ENCODE measurements around the gene MTREX. TPM values are rescaled to one million over a fixed set of nuclear protein-coding genes. Genes with fewer than 3 reads are reported as not detected.
"Not testable (repeated sequence)": the region's sequence is repeated elsewhere in the genome, so short reads cannot be mapped to it uniquely, and the experiment has no call there.

MTREX gene
- total RNA-seq, 1 donor from 2014 or later, result 68.7 TPM

DNA sequence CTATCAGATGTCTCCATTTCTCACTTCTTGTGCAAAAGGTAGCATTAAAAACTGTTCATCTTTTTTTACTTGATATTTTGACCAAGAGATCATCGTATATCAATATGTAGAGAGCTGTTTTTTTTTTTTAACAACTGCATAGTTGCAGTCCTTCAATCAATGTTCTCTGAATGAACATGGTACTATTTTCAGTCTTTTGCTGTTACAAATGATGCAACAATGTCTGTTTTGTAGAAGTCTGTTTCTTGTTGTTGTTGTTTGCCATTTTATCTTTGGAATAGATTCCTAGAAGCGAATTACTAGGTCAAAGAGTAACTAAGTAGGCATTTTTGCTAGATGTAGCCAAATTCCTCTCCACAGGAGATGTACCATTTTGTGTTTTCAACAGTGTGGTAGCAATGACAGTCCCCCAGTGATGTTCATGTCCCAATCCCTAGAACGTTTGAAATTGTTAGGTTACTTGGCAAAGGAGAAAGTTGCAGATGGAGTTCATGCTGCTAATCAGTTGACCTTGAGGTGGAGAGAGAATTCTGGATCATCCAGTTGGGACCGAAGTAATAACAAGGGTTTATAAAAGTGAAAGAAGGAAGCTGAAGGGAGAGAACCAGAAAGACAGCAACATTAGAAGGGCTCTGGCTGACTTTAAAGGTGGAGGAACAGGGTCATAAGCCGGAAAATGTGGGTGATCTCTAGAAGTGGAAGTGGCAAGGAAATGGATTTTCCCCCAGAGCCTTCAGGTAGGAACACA is 6.3 kb downstream of the MTREX start:
- Histone ChIP-seq H3K27me3 (ENCODE audit: insufficient read depth, low read length) (no peaks in the 10 kb centered on the region), H2AFZ (ENCODE audit: low read depth, low read length) (no peak overlapping the region), H3K4me3 (ENCODE audit: insufficient read depth, low read depth, low read length) (no peak overlapping the region), H3K27ac (ENCODE audit: low read depth, low read length) (no peak overlapping the region), H3K9me3 (ENCODE audit: insufficient read depth, low read depth, low read length) (no peaks in the 10 kb centered on the region), H3K79me2 (ENCODE audit: insufficient read depth, low read length) (peaks cover 100% of the 10 kb centered on the region), H3K4me2 (ENCODE audit: low read length) (no peak overlapping the region), H3K4me1 (ENCODE audit: insufficient read depth, low read length) (no peaks in the 10 kb centered on the region), H3K9ac (ENCODE audit: low read length) (no peak overlapping the region), H3K36me3 (ENCODE audit: insufficient read depth, low read length) (no peaks in the 10 kb centered on the region), H4K20me1 (ENCODE audit: insufficient read depth, low read length) (peaks cover 65% of the 10 kb centered on the region)
- no peak overlapping the region for H3K4me3 Mint-ChIP-seq (ENCODE audit: unreplicated experiment)
- H3K36me3 Mint-ChIP-seq (ENCODE audit: low read depth, unreplicated experiment), result peaks cover 10% of the 10 kb centered on the region
- no peaks in the 10 kb centered on the region for H3K27me3 Mint-ChIP-seq (ENCODE audit: low read depth, unreplicated experiment)
- H3K4me1 Mint-ChIP-seq (ENCODE audit: low read depth, unreplicated experiment), result peaks cover 9% of the 10 kb centered on the region
- H3K9me3 Mint-ChIP-seq (ENCODE audit: unreplicated experiment), result peaks cover 6% of the 10 kb centered on the region
- H3K27ac Mint-ChIP-seq (ENCODE audit: unreplicated experiment), result no peak overlapping the region
- FAIRE-seq, result no peak
- no peak for TF ChIP-seq EZH2 (IDR thresholded peaks at IDR 0.05; ENCODE audit: insufficient read depth, low read length)
- TF ChIP-seq, protein P1, sequence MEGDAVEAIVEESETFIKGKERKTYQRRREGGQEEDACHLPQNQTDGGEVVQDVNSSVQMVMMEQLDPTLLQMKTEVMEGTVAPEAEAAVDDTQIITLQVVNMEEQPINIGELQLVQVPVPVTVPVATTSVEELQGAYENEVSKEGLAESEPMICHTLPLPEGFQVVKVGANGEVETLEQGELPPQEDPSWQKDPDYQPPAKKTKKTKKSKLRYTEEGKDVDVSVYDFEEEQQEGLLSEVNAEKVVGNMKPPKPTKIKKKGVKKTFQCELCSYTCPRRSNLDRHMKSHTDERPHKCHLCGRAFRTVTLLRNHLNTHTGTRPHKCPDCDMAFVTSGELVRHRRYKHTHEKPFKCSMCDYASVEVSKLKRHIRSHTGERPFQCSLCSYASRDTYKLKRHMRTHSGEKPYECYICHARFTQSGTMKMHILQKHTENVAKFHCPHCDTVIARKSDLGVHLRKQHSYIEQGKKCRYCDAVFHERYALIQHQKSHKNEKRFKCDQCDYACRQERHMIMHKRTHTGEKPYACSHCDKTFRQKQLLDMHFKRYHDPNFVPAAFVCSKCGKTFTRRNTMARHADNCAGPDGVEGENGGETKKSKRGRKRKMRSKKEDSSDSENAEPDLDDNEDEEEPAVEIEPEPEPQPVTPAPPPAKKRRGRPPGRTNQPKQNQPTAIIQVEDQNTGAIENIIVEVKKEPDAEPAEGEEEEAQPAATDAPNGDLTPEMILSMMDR (IDR thresholded peaks at IDR 0.05; ENCODE audit: insufficient read depth, low read depth, low read length), result no peak
- no peak for DNase-seq (ENCODE audit: low read depth)

DNA sequence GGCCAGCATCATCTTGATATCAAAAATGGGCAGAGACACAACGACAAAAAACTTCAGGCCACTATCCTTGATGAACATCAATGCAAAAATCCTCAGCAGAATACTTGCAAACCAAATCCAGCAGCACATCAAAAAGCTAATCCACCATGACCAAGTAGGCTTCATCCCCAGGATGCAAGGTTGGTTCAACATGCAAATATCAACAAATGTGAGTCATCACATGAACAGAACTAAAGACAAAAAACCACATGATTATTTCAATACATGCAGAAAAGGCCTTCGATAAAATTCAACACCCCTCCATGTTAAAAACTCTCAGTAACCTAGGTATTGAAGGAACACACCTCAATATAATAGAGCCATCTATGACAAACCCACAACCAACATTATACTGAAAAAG is 8.5 kb downstream of the MTREX start:
- no peak for TF ChIP-seq EZH2 (IDR thresholded peaks at IDR 0.05; ENCODE audit: insufficient read depth, low read length)
- TF ChIP-seq, protein P1 (IDR thresholded peaks at IDR 0.05; ENCODE audit: insufficient read depth, low read depth, low read length), result no peak
- no peak overlapping the region for H3K27ac Mint-ChIP-seq (ENCODE audit: unreplicated experiment)
- Histone ChIP-seq H3K9me3 (ENCODE audit: insufficient read depth, low read depth, low read length) (no peaks in the 10 kb centered on the region), H3K36me3 (ENCODE audit: insufficient read depth, low read length) (no peaks in the 10 kb centered on the region), H3K4me1 (ENCODE audit: insufficient read depth, low read length) (no peaks in the 10 kb centered on the region), H2AFZ (ENCODE audit: low read depth, low read length) (no peak overlapping the region), H3K79me2 (ENCODE audit: insufficient read depth, low read length) (peaks cover 100% of the 10 kb centered on the region), H3K9ac (ENCODE audit: low read length) (no peak overlapping the region), H3K27ac (ENCODE audit: low read depth, low read length) (no peak overlapping the region), H3K4me2 (ENCODE audit: low read length) (no peak overlapping the region), H3K27me3 (ENCODE audit: insufficient read depth, low read length) (no peaks in the 10 kb centered on the region), H4K20me1 (ENCODE audit: insufficient read depth, low read length) (peaks cover 68% of the 10 kb centered on the region), H3K4me3 (ENCODE audit: insufficient read depth, low read depth, low read length) (no peak overlapping the region)
- peaks cover 9% of the 10 kb centered on the region for H3K4me1 Mint-ChIP-seq (ENCODE audit: low read depth, unreplicated experiment)
- H3K36me3 Mint-ChIP-seq (ENCODE audit: low read depth, unreplicated experiment), result peaks cover 8% of the 10 kb centered on the region
- FAIRE-seq (no peak), DNase-seq (ENCODE audit: low read depth) (no peak)
- H3K9me3 Mint-ChIP-seq (ENCODE audit: unreplicated experiment), result peaks cover 6% of the 10 kb centered on the region
- no peak overlapping the region for H3K4me3 Mint-ChIP-seq (ENCODE audit: unreplicated experiment)
- H3K27me3 Mint-ChIP-seq (ENCODE audit: low read depth, unreplicated experiment), result no peaks in the 10 kb centered on the region

DNA sequence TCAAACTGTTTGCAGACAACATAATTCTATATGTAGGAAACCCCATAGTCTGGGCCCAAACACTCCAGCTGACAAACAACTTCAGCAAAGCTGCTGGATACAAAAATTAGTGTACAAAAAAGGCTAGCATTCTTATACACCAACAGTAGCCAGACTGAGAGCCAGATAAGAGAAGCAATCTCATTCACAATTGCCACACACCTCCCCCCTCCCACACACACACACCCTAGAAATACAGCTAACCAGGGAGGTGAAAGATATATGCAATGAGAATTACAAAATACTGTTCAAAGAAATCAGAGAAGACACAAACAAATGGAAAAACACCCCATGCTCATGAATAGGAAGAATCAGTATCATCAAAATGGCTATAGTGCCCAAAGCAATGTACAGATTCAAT is 9.0 kb downstream of the MTREX start:
- H3K79me2 ChIP-seq (ENCODE audit: insufficient read depth, low read length), result peaks cover 100% of the 10 kb centered on the region
- H3K27me3 ChIP-seq (ENCODE audit: insufficient read depth, low read length), result no peaks in the 10 kb centered on the region
- Mint-ChIP-seq H3K9me3 (ENCODE audit: unreplicated experiment) (peaks cover 6% of the 10 kb centered on the region), H3K36me3 (ENCODE audit: low read depth, unreplicated experiment) (peaks cover 8% of the 10 kb centered on the region), H3K4me3 (ENCODE audit: unreplicated experiment) (no peak overlapping the region), H3K27me3 (ENCODE audit: low read depth, unreplicated experiment) (no peaks in the 10 kb centered on the region), H3K4me1 (ENCODE audit: low read depth, unreplicated experiment) (peaks cover 9% of the 10 kb centered on the region), H3K27ac (ENCODE audit: unreplicated experiment) (no peak overlapping the region)
- no peaks in the 10 kb centered on the region for H3K36me3 ChIP-seq (ENCODE audit: insufficient read depth, low read length)
- DNase-seq (ENCODE audit: low read depth) (no peak), FAIRE-seq (no peak)
- H4K20me1 ChIP-seq (ENCODE audit: insufficient read depth, low read length), result peaks cover 68% of the 10 kb centered on the region
- no peak overlapping the region for H3K27ac ChIP-seq (ENCODE audit: low read depth, low read length)
- no peaks in the 10 kb centered on the region for H3K9me3 ChIP-seq (ENCODE audit: insufficient read depth, low read depth, low read length)
- H3K4me3 ChIP-seq (ENCODE audit: insufficient read depth, low read depth, low read length), result no peak overlapping the region
- no peaks in the 10 kb centered on the region for H3K4me1 ChIP-seq (ENCODE audit: insufficient read depth, low read length)
- no peak for TF ChIP-seq EZH2 (IDR thresholded peaks at IDR 0.05; ENCODE audit: insufficient read depth, low read length)
- TF ChIP-seq, protein P1 (IDR thresholded peaks at IDR 0.05; ENCODE audit: insufficient read depth, low read depth, low read length), result no peak
- no peak overlapping the region for H2AFZ ChIP-seq (ENCODE audit: low read depth, low read length)
- H3K9ac ChIP-seq (ENCODE audit: low read length), result no peak overlapping the region
- H3K4me2 ChIP-seq (ENCODE audit: low read length), result no peak overlapping the region

DNA sequence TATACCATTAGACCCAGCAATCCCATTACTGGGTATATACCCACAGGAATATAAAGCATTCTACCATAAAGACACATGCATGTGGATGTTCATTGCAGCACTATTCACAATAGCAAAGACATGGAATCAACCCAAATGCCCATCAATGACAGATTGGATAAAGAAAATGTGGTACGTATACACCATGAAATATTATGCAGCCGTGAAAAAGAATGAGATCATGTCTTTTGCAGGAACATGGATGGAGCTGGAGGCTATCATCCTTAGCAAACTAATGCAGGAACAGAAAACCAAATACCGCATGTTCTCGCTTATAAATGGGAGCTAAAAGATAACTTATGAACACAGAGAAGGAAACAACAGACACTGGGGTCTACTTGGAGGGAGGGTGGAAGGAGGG is 10.4 kb downstream of the MTREX start:
- peaks cover 100% of the 10 kb centered on the region for H3K79me2 ChIP-seq (ENCODE audit: insufficient read depth, low read length)
- H3K27ac ChIP-seq (ENCODE audit: low read depth, low read length); H3K4me3 ChIP-seq (ENCODE audit: insufficient read depth, low read depth, low read length); H3K9me3 ChIP-seq (ENCODE audit: insufficient read depth, low read depth, low read length); H3K4me2 ChIP-seq (ENCODE audit: low read length); H3K36me3 Mint-ChIP-seq (ENCODE audit: low read depth, unreplicated experiment); H3K36me3 ChIP-seq (ENCODE audit: insufficient read depth, low read length); H3K27me3 ChIP-seq (ENCODE audit: insufficient read depth, low read length); H3K4me1 ChIP-seq (ENCODE audit: insufficient read depth, low read length); H2AFZ ChIP-seq (ENCODE audit: low read depth, low read length); H3K4me3 Mint-ChIP-seq (ENCODE audit: unreplicated experiment); H3K9ac ChIP-seq (ENCODE audit: low read length); H3K27me3 Mint-ChIP-seq (ENCODE audit: low read depth, unreplicated experiment); DNase-seq (ENCODE audit: low read depth); H3K4me1 Mint-ChIP-seq (ENCODE audit: low read depth, unreplicated experiment); H3K27ac Mint-ChIP-seq (ENCODE audit: unreplicated experiment); H3K9me3 Mint-ChIP-seq (ENCODE audit: unreplicated experiment); FAIRE-seq: not testable (repeated sequence)
- peaks cover 67% of the 10 kb centered on the region for H4K20me1 ChIP-seq (ENCODE audit: insufficient read depth, low read length)
